HEK293 (cell line): ENCODE data around the gene RHOT2.

Experiments
- EGR2 ChIP-seq: fragments of 450-650 bp; formaldehyde crosslinking; IDR thresholded peaks from 2 replicates; pipeline ENCODE4 v1.5.1; 2016; ENCODE audit warnings: low read depth, missing biosample characterization, missing genetic modification characterization
- GFI1B ChIP-seq: fragments of 450-650 bp; formaldehyde crosslinking; IDR thresholded peaks from 2 replicates; pipeline ENCODE4 v1.5.1; 2016; ENCODE audit warnings: missing biosample characterization, missing genetic modification characterization
- GLIS2 ChIP-seq: fragments of 450-650 bp; formaldehyde crosslinking; IDR thresholded peaks from 2 replicates; pipeline ENCODE4 v1.5.1; 2016; ENCODE audit warnings: missing biosample characterization, missing genetic modification characterization
- KLF1 ChIP-seq: fragments of 450-650 bp; formaldehyde crosslinking; IDR thresholded peaks from 2 replicates; pipeline ENCODE4 v1.5.1; 2016; ENCODE audit warnings: missing biosample characterization, missing genetic modification characterization
- KLF10 ChIP-seq: fragments of 450-650 bp; IDR thresholded peaks from 2 replicates; pipeline ENCODE4 v1.5.1; 2018; ENCODE audit warnings: missing biosample characterization, mild to moderate bottlenecking, missing genetic modification characterization
- KLF17 ChIP-seq: fragments of 450-650 bp; formaldehyde crosslinking; IDR thresholded peaks from 2 replicates; pipeline ENCODE4 v1.5.1; 2016; ENCODE audit warnings: missing biosample characterization, missing genetic modification characterization
- KLF9 ChIP-seq: fragments of 450-650 bp; formaldehyde crosslinking; IDR thresholded peaks from 2 replicates; pipeline ENCODE4 v1.5.1; 2016; ENCODE audit warnings: missing biosample characterization, missing genetic modification characterization, low read depth
- PATZ1 ChIP-seq: fragments of 450-650 bp; formaldehyde crosslinking; IDR thresholded peaks from 2 replicates; pipeline ENCODE4 v1.5.1; 2016; ENCODE audit warnings: missing biosample characterization, missing genetic modification characterization
- RBAK ChIP-seq: fragments of 450-650 bp; formaldehyde crosslinking; IDR thresholded peaks from 2 replicates; pipeline ENCODE4 v1.5.1; 2016; ENCODE audit warnings: missing biosample characterization, missing genetic modification characterization
- REPIN1 ChIP-seq: fragments of 450-650 bp; formaldehyde crosslinking; IDR thresholded peaks from 2 replicates; pipeline ENCODE4 v1.5.1; 2017; ENCODE audit warnings: missing biosample characterization, missing genetic modification characterization, low read depth
- SP2 ChIP-seq: fragments of 450-650 bp; formaldehyde crosslinking; IDR thresholded peaks from 2 replicates; pipeline ENCODE4 v1.5.1; 2016; ENCODE audit warnings: missing biosample characterization, missing genetic modification characterization
- WT1 ChIP-seq: fragments of 450-650 bp; formaldehyde crosslinking; IDR thresholded peaks from 2 replicates; pipeline ENCODE4 v1.5.1; 2016; ENCODE audit warnings: missing biosample characterization, missing genetic modification characterization
- ZBTB20 ChIP-seq: fragments of 450-650 bp; formaldehyde crosslinking; IDR thresholded peaks from 2 replicates; pipeline ENCODE4 v1.5.1; 2016; ENCODE audit warnings: missing biosample characterization, missing genetic modification characterization
- ZNF140 ChIP-seq: fragments of 450-650 bp; formaldehyde crosslinking; IDR thresholded peaks from 2 replicates; pipeline ENCODE4 v1.5.1; 2016; ENCODE audit warnings: missing biosample characterization, missing genetic modification characterization
- ZNF214 ChIP-seq: fragments of 450-650 bp; formaldehyde crosslinking; IDR thresholded peaks from 2 replicates; pipeline ENCODE4 v1.5.1; 2017; ENCODE audit warnings: missing biosample characterization, mild to moderate bottlenecking, missing genetic modification characterization, borderline replicate concordance
- ZNF221 ChIP-seq: fragments of 450-650 bp; formaldehyde crosslinking; IDR thresholded peaks from 2 replicates; pipeline ENCODE4 v1.5.1; 2017; ENCODE audit warnings: missing biosample characterization, missing genetic modification characterization, borderline replicate concordance
- ZNF350 ChIP-seq: fragments of 450-650 bp; formaldehyde crosslinking; IDR thresholded peaks from 2 replicates; pipeline ENCODE4 v1.5.0; 2017; ENCODE audit warnings: missing biosample characterization, mild to moderate bottlenecking, missing genetic modification characterization
- ZNF398 ChIP-seq: fragments of 450-650 bp; formaldehyde crosslinking; IDR thresholded peaks from 2 replicates; pipeline ENCODE4 v1.5.1; 2017; ENCODE audit warnings: missing biosample characterization, missing genetic modification characterization
- ZNF501 ChIP-seq: fragments of 450-650 bp; formaldehyde crosslinking; IDR thresholded peaks from 2 replicates; pipeline ENCODE4 v1.5.1; 2016; ENCODE audit warnings: missing biosample characterization, missing genetic modification characterization
- ZNF510 ChIP-seq: fragments of 450-650 bp; formaldehyde crosslinking; IDR thresholded peaks from 2 replicates; pipeline ENCODE4 v1.5.1; 2018; ENCODE audit warnings: mild to moderate bottlenecking, missing genetic modification characterization, missing biosample characterization; ENCODE audit not compliant: insufficient replicate concordance
- ZNF518A ChIP-seq: fragments of 450-650 bp; formaldehyde crosslinking; conservative IDR thresholded peaks from 2 replicates; pipeline ENCODE4 v1.5.1; 2016; ENCODE audit warnings: low read depth, missing biosample characterization, missing genetic modification characterization
- ZNF544 ChIP-seq: fragments of 450-650 bp; formaldehyde crosslinking; IDR thresholded peaks from 2 replicates; pipeline ENCODE4 v1.5.0; 2017; ENCODE audit warnings: missing biosample characterization, missing genetic modification characterization
- ZNF561 ChIP-seq: fragments of 450-650 bp; IDR thresholded peaks from 2 replicates; pipeline ENCODE4 v1.5.1; 2018; ENCODE audit warnings: missing biosample characterization, missing genetic modification characterization, borderline replicate concordance
- ZNF580 ChIP-seq: fragments of 450-650 bp; formaldehyde crosslinking; IDR thresholded peaks from 2 replicates; pipeline ENCODE4 v1.5.1; 2016; ENCODE audit warnings: missing biosample characterization, missing genetic modification characterization
- ZNF623 ChIP-seq: fragments of 450-650 bp; formaldehyde crosslinking; IDR thresholded peaks from 2 replicates; pipeline ENCODE4 v1.5.1; 2016; ENCODE audit warnings: missing biosample characterization, missing genetic modification characterization
- ZNF791 ChIP-seq: fragments of 450-650 bp; formaldehyde crosslinking; IDR thresholded peaks from 2 replicates; pipeline ENCODE4 v1.5.1; 2016; ENCODE audit warnings: missing biosample characterization, missing genetic modification characterization
- ZSCAN30 ChIP-seq: fragments of 450-650 bp; IDR thresholded peaks from 2 replicates; pipeline ENCODE4 v1.5.1; 2018; ENCODE audit warnings: missing biosample characterization, mild to moderate bottlenecking, missing genetic modification characterization, moderate library complexity
- ZSCAN5A ChIP-seq: fragments of 450-650 bp; formaldehyde crosslinking; IDR thresholded peaks from 2 replicates; pipeline ENCODE4 v1.5.1; 2016; ENCODE audit warnings: missing biosample characterization, missing genetic modification characterization

RHOT2 gene

GRCh38 chr16:715477-716199 lies 47.7 kb downstream of the RHOT2 start (continued):
- peak; percentile 46; the same call in 1 of the 2 replicates for TF ChIP-seq WT1
- no peak for TF ChIP-seq ZNF140
- TF ChIP-seq ZNF623 (tag by site-specific recombination) = no peak
- TF ChIP-seq ZNF221 (tag by site-specific recombination) = no peak
- no peak for TF ChIP-seq ZNF501
- TF ChIP-seq ZNF510 (tag by site-specific recombination) = no peak
- peak; percentile 65 for TF ChIP-seq PATZ1
- TF ChIP-seq KLF1 (tag by site-specific recombination) = no peak
- TF ChIP-seq RBAK (tag by site-specific recombination) = no peak
- TF ChIP-seq EGR2 (tag by site-specific recombination) = no peak
- TF ChIP-seq ZNF791 (tag by site-specific recombination) = no peak
- TF ChIP-seq ZBTB20 (tag by site-specific recombination) = peak; percentile 55; the same call in 1 of the 2 replicates
- peak; percentile 69; the same call in 1 of the 2 replicates for TF ChIP-seq ZNF561 (tag by site-specific recombination)
- TF ChIP-seq ZNF214 (tag by site-specific recombination) = no peak
- no peak for TF ChIP-seq REPIN1
- no peak for TF ChIP-seq ZSCAN5A (tag by site-specific recombination)
- no peak for TF ChIP-seq ZNF350
- 0 out of 2 replicates have a peak, but pooled peaks have one; percentile 27 for TF ChIP-seq KLF10 (tag by site-specific recombination)
- no peak for TF ChIP-seq SP2
- no peak for TF ChIP-seq ZNF518A
- TF ChIP-seq ZNF544 = no peak
- TF ChIP-seq GLIS2 = peak; percentile 46; the same call in 1 of the 2 replicates
- TF ChIP-seq ZNF398 (tag by site-specific recombination) = peak; percentile 43; the same call in 1 of the 2 replicates
- TF ChIP-seq KLF9 (tag by site-specific recombination) = peak; percentile 35; the same call in 1 of the 2 replicates
- 0 out of 2 replicates have a peak, but pooled peaks have one; percentile 30 for TF ChIP-seq ZSCAN30
- peak; percentile 58 for TF ChIP-seq KLF17 (tag by site-specific recombination)
- no peak for TF ChIP-seq GFI1B (tag by site-specific recombination)
- no peak for TF ChIP-seq ZNF580 (tag by site-specific recombination)
